Upper lobe of right lung (tissue), 1 donor: ENCODE measurements around the gene ESYT2. TPM values are rescaled to one million over a fixed set of nuclear protein-coding genes. Genes with fewer than 3 reads are reported as not detected.

Experiments used
- ATAC-seq: fragments of 200-7000 bp; cut with Tn5 transposase; one replicate; pipeline ENCODE4 v1.9.1; 2020; ENCODE audit warnings: mild to moderate bottlenecking, moderate library complexity
- DNase-seq: peaks from one replicate; pipeline ENCODE4 v3.0.0-alpha.2; 2020
- H3K27ac ChIP-seq: fragments of 200-600 bp; one replicate; pipeline ENCODE4 v1.8.0; 2022
- H3K27me3 ChIP-seq: fragments of 200-600 bp; one replicate; pipeline ENCODE4 v1.8.0; 2022; ENCODE audit warnings: mild to moderate bottlenecking
- H3K36me3 ChIP-seq: fragments of 200-600 bp; one replicate; pipeline ENCODE4 v1.8.0; 2022
- H3K4me1 ChIP-seq: fragments of 200-600 bp; one replicate; pipeline ENCODE4 v1.8.0; 2022
- H3K4me3 ChIP-seq: fragments of 200-600 bp; one replicate; pipeline ENCODE4 v1.8.0; 2022; ENCODE audit warnings: mild to moderate bottlenecking
- H3K9me3 ChIP-seq: fragments of 200-600 bp; one replicate; pipeline ENCODE4 v1.8.0; 2022
- CTCF ChIP-seq: fragments of 200-600 bp; IDR thresholded peaks from one replicate; pipeline ENCODE4 v1.8.0; 2022; ENCODE audit warnings: antibody characterized with exemption
- intact Hi-C: fragments of 100-400 bp; cut with DNase I; formaldehyde crosslinking; loops from one replicate; pipeline ENCODE4 v1.11.0; 2022
- total RNA-seq: library from RNA; stranded (reverse); fragmentation: NEBNext Ultra II Directional; extraction: Animal tissue kit (Norgen Biotek cat#: 25700); gene quantifications from one replicate; pipeline ENCODE4 v1.2.1, GENCODE V29; 2021
- donor health status: DM: no; HTN: yes; CAD: no; lungs with severe emphysema.

ESYT2 gene
- total RNA-seq, 1 donor from 2014 or later, result 63.1 TPM

- no peaks in the 10 kb centered on the region for H3K27me3 ChIP-seq
- H3K4me3 ChIP-seq, result no peak overlapping the region
- H3K36me3 ChIP-seq, result peaks cover 76% of the 10 kb centered on the region
- no peaks in the 10 kb centered on the region for H3K9me3 ChIP-seq
- no peak for TF ChIP-seq CTCF
- H3K27ac ChIP-seq, result no peak overlapping the region
- no peak for DNase-seq
- intact Hi-C loops, result no loop called here
- H3K4me1 ChIP-seq, result no peaks in the 10 kb centered on the region
- ATAC-seq, result no peak
These were observed 81.0 kb downstream of the ESYT2 start for GRCh38 chr7:158748335-158748734.

- DNase-seq (no peak), ATAC-seq (no peak)
- no peaks in the 10 kb centered on the region for H3K27me3 ChIP-seq
- H3K27ac ChIP-seq, result no peak overlapping the region
- H3K4me3 ChIP-seq, result no peak overlapping the region
- intact Hi-C loops, result no loop called here
- TF ChIP-seq CTCF, result no peak
- peaks cover 85% of the 10 kb centered on the region for H3K36me3 ChIP-seq
- no peaks in the 10 kb centered on the region for H3K9me3 ChIP-seq
- no peaks in the 10 kb centered on the region for H3K4me1 ChIP-seq
These were observed 81.9 kb downstream of the ESYT2 start for GRCh38 chr7:158747408-158747807.

- no peak for ATAC-seq
- peaks cover 90% of the 10 kb centered on the region for H3K36me3 ChIP-seq
- no peak for TF ChIP-seq CTCF
These were observed 82.4 kb downstream of the ESYT2 start for GRCh38 chr7:158746957-158747356.

GRCh38 chr7:158745057-158745715 lies 84.1 kb downstream of the ESYT2 start:
- intact Hi-C loops, result no loop called here
- TF ChIP-seq CTCF, result no peak
- H3K36me3 ChIP-seq, result peaks cover 94% of the 10 kb centered on the region
- peaks cover 2% of the 10 kb centered on the region for H3K4me1 ChIP-seq
- no peaks in the 10 kb centered on the region for H3K9me3 ChIP-seq
- ATAC-seq, result no peak
- H3K27me3 ChIP-seq, result no peaks in the 10 kb centered on the region
- H3K4me3 ChIP-seq, result no peak overlapping the region
- H3K27ac ChIP-seq, result no peak overlapping the region
- DNase-seq, result no peak

More at GRCh38 chr7:158746957-158747356, 82.4 kb downstream of the ESYT2 start:
- Histone ChIP-seq H3K27me3 (no peaks in the 10 kb centered on the region), H3K27ac (no peak overlapping the region), H3K4me1 (no peaks in the 10 kb centered on the region), H3K9me3 (no peaks in the 10 kb centered on the region), H3K4me3 (no peak overlapping the region)
- intact Hi-C loops, result no loop called here
- DNase-seq, result no peak

GRCh38 chr7:158744070-158744469 lies 85.2 kb downstream of the ESYT2 start:
- no peak for TF ChIP-seq CTCF
- Histone ChIP-seq H3K4me3 (no peak overlapping the region), H3K9me3 (no peaks in the 10 kb centered on the region), H3K27me3 (no peaks in the 10 kb centered on the region), H3K36me3 (peaks cover 88% of the 10 kb centered on the region), H3K4me1 (peaks cover 2% of the 10 kb centered on the region), H3K27ac (no peak overlapping the region)
- DNase-seq (no peak), ATAC-seq (no peak)
- intact Hi-C loops, result no loop called here

GRCh38 chr7:158743219-158743618 lies 86.1 kb downstream of the ESYT2 start:
- Histone ChIP-seq H3K36me3 (peaks cover 87% of the 10 kb centered on the region), H3K27ac (no peak overlapping the region), H3K4me1 (peaks cover 2% of the 10 kb centered on the region), H3K9me3 (no peaks in the 10 kb centered on the region), H3K27me3 (no peaks in the 10 kb centered on the region), H3K4me3 (no peak overlapping the region)
- DNase-seq (no peak), ATAC-seq (no peak)
- TF ChIP-seq CTCF, result no peak
- intact Hi-C loops, result no loop called here
